GM12865 (cell line): ENCODE results near the gene RIMKLA.

Source experiments
- DNase-seq: peaks from one replicate; pipeline ENCODE4 v3.0.0; 2010; ENCODE audit warnings: low read depth
- H3K4me3 ChIP-seq: 2 replicates; pipeline ENCODE4 v1.5.1; 2011; ENCODE audit warnings: mild to moderate bottlenecking, low read depth, low read length, control low read depth
- CTCF ChIP-seq: IDR thresholded peaks from 2 replicates; pipeline ENCODE4 v1.5.1; 2011; ENCODE audit warnings: low read length, control low read depth, low read depth, inconsistent platforms; ENCODE audit not compliant: insufficient read depth; ENCODE audit errors: missing control alignments

RIMKLA gene

GRCh38 chr1:42392255-42392654 lies 11.7 kb downstream of the RIMKLA start:
- TF ChIP-seq CTCF, result no peak
- no peak overlapping the region for H3K4me3 ChIP-seq
- DNase-seq, result no peak

- no peak for DNase-seq
- no peak overlapping the region for H3K4me3 ChIP-seq
- no peak for TF ChIP-seq CTCF
These were observed 12.6 kb downstream of the RIMKLA start for GRCh38 chr1:42392967-42393848.

- TF ChIP-seq CTCF, result no peak
These were observed 18.9 kb downstream of the RIMKLA start for GRCh38 chr1:42399315-42400100.

GRCh38 chr1:42403880-42404400 lies 23.3 kb downstream of the RIMKLA start:
- no peak overlapping the region for H3K4me3 ChIP-seq
- DNase-seq, result no peak
- TF ChIP-seq CTCF, result no peak

More at GRCh38 chr1:42399315-42400100, 18.9 kb downstream of the RIMKLA start:
- H3K4me3 ChIP-seq, result no peak overlapping the region
- no peak for DNase-seq

- no peak overlapping the region for H3K4me3 ChIP-seq
- no peak for TF ChIP-seq CTCF
These were observed 34.2 kb downstream of the RIMKLA start for GRCh38 chr1:42414551-42415496.

GRCh38 chr1:42417166-42417565 lies 36.6 kb downstream of the RIMKLA start:
- H3K4me3 ChIP-seq, result no peak overlapping the region
- TF ChIP-seq CTCF, result no peak
- no peak for DNase-seq

More at GRCh38 chr1:42414551-42415496, 34.2 kb downstream of the RIMKLA start:
- no peak for DNase-seq
